ENCODE results near the gene SRSF12.

DNA sequence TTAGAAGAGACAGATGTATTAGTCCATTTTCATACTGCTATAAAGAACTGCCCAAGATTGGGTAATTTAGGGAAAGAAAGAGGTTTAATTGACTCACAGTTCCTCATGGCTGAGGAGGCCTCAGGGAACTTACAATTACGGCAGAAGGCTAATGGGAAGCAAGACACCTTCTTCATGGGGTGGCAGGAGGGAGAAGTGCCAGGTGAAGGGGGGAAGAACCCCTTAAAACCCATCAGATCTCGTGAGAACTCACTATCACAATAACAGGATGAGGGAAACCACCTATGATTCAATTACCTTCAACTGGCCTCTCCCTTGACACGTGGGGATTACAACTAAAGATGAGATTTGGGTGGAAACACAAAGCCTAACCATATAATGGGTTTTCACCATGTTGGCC is 66.2 kb downstream of the SRSF12 start:
- TF ChIP-seq, protein P1, sequence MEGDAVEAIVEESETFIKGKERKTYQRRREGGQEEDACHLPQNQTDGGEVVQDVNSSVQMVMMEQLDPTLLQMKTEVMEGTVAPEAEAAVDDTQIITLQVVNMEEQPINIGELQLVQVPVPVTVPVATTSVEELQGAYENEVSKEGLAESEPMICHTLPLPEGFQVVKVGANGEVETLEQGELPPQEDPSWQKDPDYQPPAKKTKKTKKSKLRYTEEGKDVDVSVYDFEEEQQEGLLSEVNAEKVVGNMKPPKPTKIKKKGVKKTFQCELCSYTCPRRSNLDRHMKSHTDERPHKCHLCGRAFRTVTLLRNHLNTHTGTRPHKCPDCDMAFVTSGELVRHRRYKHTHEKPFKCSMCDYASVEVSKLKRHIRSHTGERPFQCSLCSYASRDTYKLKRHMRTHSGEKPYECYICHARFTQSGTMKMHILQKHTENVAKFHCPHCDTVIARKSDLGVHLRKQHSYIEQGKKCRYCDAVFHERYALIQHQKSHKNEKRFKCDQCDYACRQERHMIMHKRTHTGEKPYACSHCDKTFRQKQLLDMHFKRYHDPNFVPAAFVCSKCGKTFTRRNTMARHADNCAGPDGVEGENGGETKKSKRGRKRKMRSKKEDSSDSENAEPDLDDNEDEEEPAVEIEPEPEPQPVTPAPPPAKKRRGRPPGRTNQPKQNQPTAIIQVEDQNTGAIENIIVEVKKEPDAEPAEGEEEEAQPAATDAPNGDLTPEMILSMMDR (IDR thresholded peaks at IDR 0.05; ENCODE audit: low read length) = no peak
- no peak for TF ChIP-seq EZH2phosphoT487 (IDR thresholded peaks at IDR 0.05; ENCODE audit: low read length)
- no peak for TF ChIP-seq EZH2 (optimal IDR thresholded peaks at IDR 0.05; ENCODE audit: low read depth, low read length)

Measured in MM.1S (cell line).